HEK293 (cell line): ENCODE results near the gene DCP1A.

ENCODE experiments used
- CTCF ChIA-PET: fragments of 350-600 bp; formaldehyde crosslinking; extraction: SDS; loops from one replicate; lab custom pipeline; 2021; ENCODE audit warnings: antibody characterized with exemption; lab: Yijun Ruan, JAX
- POLR2A ChIA-PET: fragments of 300-600 bp; formaldehyde crosslinking; extraction: SDS; loops from one replicate; lab custom pipeline; 2020; ENCODE audit warnings: antibody characterized with exemption, inconsistent platforms; lab: Yijun Ruan, JAX
- H3K27ac ChIP-seq: fragments of 200-500 bp; sonication (Bioruptor generic); 2 replicates; pipeline ENCODE4 v1.5.1; 2014; ENCODE audit warnings: low read depth, low read length, control low read depth, inconsistent platforms; ENCODE audit errors: extremely low read depth
- H3K36me3 ChIP-seq, 2 experiments: fragments of 200-500 bp in 1 of 2; sonication (Bioruptor generic) in 1 of 2; 1 replicate in 1 of 2; 2 replicates in 1 of 2; pipeline ENCODE4 v1.5.1; 2014 to 2017; ENCODE audit warnings: inconsistent platforms in 2 of 2, low read length in 2 of 2; ENCODE audit not compliant: control insufficient read depth in 2 of 2, insufficient read depth in 1 of 2
- H3K4me1 ChIP-seq: fragments of 200-500 bp; sonication (Bioruptor generic); 2 replicates; pipeline ENCODE4 v1.5.1; 2014; ENCODE audit warnings: mild to moderate bottlenecking, low read length, inconsistent platforms; ENCODE audit not compliant: control insufficient read depth, insufficient read depth
- H3K4me3 ChIP-seq: 2 replicates; pipeline ENCODE4 v1.5.1; 2011; ENCODE audit warnings: low read depth, mild to moderate bottlenecking, control low read depth, low read length, moderate library complexity
- H3K9me3 ChIP-seq: fragments of 200-500 bp; sonication (Bioruptor generic); 2 replicates; pipeline ENCODE4 v1.5.1; 2014; ENCODE audit warnings: low read depth, low read length, inconsistent platforms; ENCODE audit not compliant: control insufficient read depth, insufficient read depth
- EGR2 ChIP-seq: fragments of 450-650 bp; formaldehyde crosslinking; IDR thresholded peaks from 2 replicates; pipeline ENCODE4 v1.5.1; 2016; ENCODE audit warnings: low read depth, missing biosample characterization, missing genetic modification characterization
- KLF8 ChIP-seq: fragments of 450-650 bp; formaldehyde crosslinking; IDR thresholded peaks from 2 replicates; pipeline ENCODE4 v1.5.1; 2016; ENCODE audit warnings: missing biosample characterization, missing genetic modification characterization
- KLF9 ChIP-seq: fragments of 450-650 bp; formaldehyde crosslinking; IDR thresholded peaks from 2 replicates; pipeline ENCODE4 v1.5.1; 2016; ENCODE audit warnings: missing biosample characterization, missing genetic modification characterization, low read depth
- RBAK ChIP-seq: fragments of 450-650 bp; formaldehyde crosslinking; IDR thresholded peaks from 2 replicates; pipeline ENCODE4 v1.5.1; 2016; ENCODE audit warnings: missing biosample characterization, missing genetic modification characterization
- SALL2 ChIP-seq: fragments of 450-650 bp; formaldehyde crosslinking; IDR thresholded peaks from 2 replicates; pipeline ENCODE4 v1.5.0; 2017; ENCODE audit warnings: missing biosample characterization, mild to moderate bottlenecking, missing genetic modification characterization, borderline replicate concordance
- SP2 ChIP-seq: fragments of 450-650 bp; formaldehyde crosslinking; IDR thresholded peaks from 2 replicates; pipeline ENCODE4 v1.5.1; 2016; ENCODE audit warnings: missing biosample characterization, missing genetic modification characterization
- YY1 ChIP-seq: fragments of 450-650 bp; formaldehyde crosslinking; IDR thresholded peaks from 2 replicates; pipeline ENCODE4 v1.5.1; 2018; ENCODE audit warnings: missing biosample characterization, missing genetic modification characterization
- ZBTB21 ChIP-seq: fragments of 450-650 bp; formaldehyde crosslinking; IDR thresholded peaks from 2 replicates; pipeline ENCODE4 v1.5.1; 2017; ENCODE audit warnings: missing biosample characterization, missing genetic modification characterization
- ZFP3 ChIP-seq: fragments of 450-650 bp; formaldehyde crosslinking; IDR thresholded peaks from 2 replicates; pipeline ENCODE4 v1.5.1; 2016; ENCODE audit warnings: low read depth, missing biosample characterization, missing genetic modification characterization
- ZFP69B ChIP-seq: fragments of 450-650 bp; formaldehyde crosslinking; IDR thresholded peaks from 2 replicates; pipeline ENCODE4 v1.5.1; 2016; ENCODE audit warnings: missing biosample characterization, missing genetic modification characterization
- ZNF10 ChIP-seq: fragments of 450-650 bp; formaldehyde crosslinking; IDR thresholded peaks from 2 replicates; pipeline ENCODE4 v1.5.1; 2017; ENCODE audit warnings: missing biosample characterization, missing genetic modification characterization
- ZNF155 ChIP-seq: fragments of 450-650 bp; formaldehyde crosslinking; IDR thresholded peaks from 2 replicates; pipeline ENCODE4 v1.5.1; 2016; ENCODE audit warnings: missing biosample characterization, missing genetic modification characterization
- ZNF16 ChIP-seq: fragments of 450-650 bp; formaldehyde crosslinking; IDR thresholded peaks from 2 replicates; pipeline ENCODE4 v1.5.1; 2016; ENCODE audit warnings: low read depth, missing biosample characterization, missing genetic modification characterization
- ZNF221 ChIP-seq: fragments of 450-650 bp; formaldehyde crosslinking; IDR thresholded peaks from 2 replicates; pipeline ENCODE4 v1.5.1; 2017; ENCODE audit warnings: missing biosample characterization, missing genetic modification characterization, borderline replicate concordance
- ZNF23 ChIP-seq: fragments of 450-650 bp; formaldehyde crosslinking; IDR thresholded peaks from 2 replicates; pipeline ENCODE4 v1.5.1; 2016; ENCODE audit warnings: missing biosample characterization, missing genetic modification characterization, borderline replicate concordance
- ZNF280D ChIP-seq: fragments of 450-650 bp; formaldehyde crosslinking; IDR thresholded peaks from 2 replicates; pipeline ENCODE4 v1.5.1; 2016; ENCODE audit warnings: missing biosample characterization, missing genetic modification characterization
- ZNF350 ChIP-seq: fragments of 450-650 bp; formaldehyde crosslinking; IDR thresholded peaks from 2 replicates; pipeline ENCODE4 v1.5.0; 2017; ENCODE audit warnings: missing biosample characterization, mild to moderate bottlenecking, missing genetic modification characterization
- ZNF37A ChIP-seq: fragments of 450-650 bp; IDR thresholded peaks from 2 replicates; pipeline ENCODE4 v1.5.1; 2018; ENCODE audit warnings: missing biosample characterization, missing genetic modification characterization
- ZNF513 ChIP-seq: fragments of 450-650 bp; IDR thresholded peaks from 2 replicates; pipeline ENCODE4 v1.5.1; 2018; ENCODE audit warnings: missing biosample characterization, missing genetic modification characterization
- ZNF518A ChIP-seq: fragments of 450-650 bp; formaldehyde crosslinking; conservative IDR thresholded peaks from 2 replicates; pipeline ENCODE4 v1.5.1; 2016; ENCODE audit warnings: low read depth, missing biosample characterization, missing genetic modification characterization
- ZNF529 ChIP-seq: fragments of 450-650 bp; formaldehyde crosslinking; IDR thresholded peaks from 2 replicates; pipeline ENCODE4 v1.5.1; 2017; ENCODE audit warnings: missing genetic modification characterization, missing biosample characterization; ENCODE audit not compliant: insufficient replicate concordance
- ZNF670 ChIP-seq: fragments of 450-650 bp; formaldehyde crosslinking; IDR thresholded peaks from 2 replicates; pipeline ENCODE4 v1.5.1; 2016; ENCODE audit warnings: missing biosample characterization, missing genetic modification characterization, low read depth

The DCP1A gene

GRCh38 chr3:53242155-53242554 is 105.2 kb downstream of the DCP1A start (continued):
- TF ChIP-seq ZNF518A (no peak), ZNF10 (tag by site-specific recombination) (no peak), ZNF37A (tag by site-specific recombination) (no peak)

- TF ChIP-seq ZFP3: no peak
- TF ChIP-seq RBAK (tag by site-specific recombination): no peak
- TF ChIP-seq ZNF23: no peak
- no peak for TF ChIP-seq YY1 (tag by site-specific recombination)
- no peak for TF ChIP-seq ZNF670
- no peak for TF ChIP-seq ZNF513 (tag by site-specific recombination)
- no peak for TF ChIP-seq ZNF221
- TF ChIP-seq ZBTB21 (tag by site-specific recombination): no peak
- no peak for TF ChIP-seq ZNF16 (tag by site-specific recombination)
- no peak for TF ChIP-seq ZNF280D
- no peak for TF ChIP-seq KLF8 (tag by site-specific recombination)
- no peak for TF ChIP-seq ZNF155 (tag by site-specific recombination)
- no peak for TF ChIP-seq ZFP69B (tag by site-specific recombination)
- no peak for TF ChIP-seq KLF9
- no peak for TF ChIP-seq SALL2 (tag by site-specific recombination)
- no peak for TF ChIP-seq ZNF350 (tag by site-specific recombination)
- no peak for TF ChIP-seq ZNF529 (tag by site-specific recombination)
- no peak for TF ChIP-seq EGR2 (tag by site-specific recombination)
- no peak for TF ChIP-seq SP2
- CTCF ChIA-PET: no interaction called here
- POLR2A ChIA-PET: no interaction called here
- Histone ChIP-seq H3K9me3 (no peaks in the 10 kb centered on the region), H3K27ac (no peak overlapping the region), H3K36me3 (peaks cover 0 to 63% of the 10 kb centered on the region in 2 experiments; a peak in 1 of 3 replicates), H3K4me3 (no peak overlapping the region), H3K4me1 (peaks cover 3% of the 10 kb centered on the region; the same call in 1 of the 2 replicates)
Measured at GRCh38 chr3:53240989-53241972, 106.1 kb downstream of the DCP1A start.
